Caco-2 (cell line): Measurements from ENCODE around the gene HK1. TPM values are rescaled to one million over a fixed set of nuclear protein-coding genes. Genes with fewer than 3 reads are reported as not detected.

ENCODE experiments used
- BruUV-seq: library from RNA; stranded (reverse); fragments of 400-500 nt; replicated peaks from 2 replicates; lab custom pipeline; 2021; lab: Mats Ljungman, UMichigan
- CTCF ChIA-PET: fragments of 300-600 bp; sonication (Branson Sonifier 250); formaldehyde crosslinking; loops from one replicate; lab custom pipeline; 2022; ENCODE audit warnings: antibody characterized with exemption; lab: Charles Lee
- POLR2A ChIA-PET: fragments of 300-600 bp; sonication (Branson Sonifier 250); formaldehyde crosslinking; loops from one replicate; lab custom pipeline; 2022; ENCODE audit warnings: antibody characterized with exemption; lab: Charles Lee
- DNase-seq, 2 experiments: peaks; one replicate each; pipeline versions ENCODE4 v3.0.0 to v3.0.0-alpha.2; 2020 to 2022
- H3K27me3 ChIP-seq: replicated peaks from 2 replicates; pipeline ENCODE4 v1.6.0; 2011; ENCODE audit warnings: low read length; ENCODE audit not compliant: control insufficient read depth, insufficient read depth
- H3K36me3 ChIP-seq: 2 replicates; pipeline ENCODE4 v1.5.1; 2011; ENCODE audit warnings: low read length; ENCODE audit not compliant: control insufficient read depth, insufficient read depth
- H3K4me1 ChIP-seq: fragments of 250-450 bp; sonication (Bioruptor Pico); 2 replicates; pipeline ENCODE4 v1.5.1; 2020; ENCODE audit warnings: mild to moderate bottlenecking
- H3K4me3 ChIP-seq: 2 replicates; pipeline ENCODE4 v1.5.1; 2011; ENCODE audit warnings: low read depth, mild to moderate bottlenecking, control low read depth, low read length
- H3K9me3 ChIP-seq: fragments of 250-450 bp; sonication (Bioruptor Pico); 2 replicates; pipeline ENCODE4 v1.5.1; 2020; ENCODE audit warnings: mild to moderate bottlenecking, moderate library complexity
- H3K27ac Mint-ChIP-seq: one replicate; pipeline ENCODE4 v1.8.0; 2022; ENCODE audit warnings: mixed read lengths; ENCODE audit not compliant: unreplicated experiment
- H3K27me3 Mint-ChIP-seq: one replicate; pipeline ENCODE4 v1.8.0; 2022; ENCODE audit warnings: mixed read lengths; ENCODE audit not compliant: insufficient read depth, unreplicated experiment
- H3K36me3 Mint-ChIP-seq: one replicate; pipeline ENCODE4 v1.8.0; 2022; ENCODE audit warnings: mild to moderate bottlenecking, mixed read lengths; ENCODE audit not compliant: insufficient read depth, unreplicated experiment
- H3K4me1 Mint-ChIP-seq: one replicate; pipeline ENCODE4 v1.8.0; 2022; ENCODE audit warnings: low read depth, mixed read lengths; ENCODE audit not compliant: unreplicated experiment
- H3K4me3 Mint-ChIP-seq: one replicate; pipeline ENCODE4 v1.8.0; 2022; ENCODE audit warnings: mild to moderate bottlenecking, moderate library complexity, mixed read lengths; ENCODE audit not compliant: unreplicated experiment
- H3K9me3 Mint-ChIP-seq: one replicate; pipeline ENCODE4 v1.8.0; 2022; ENCODE audit warnings: mixed read lengths; ENCODE audit not compliant: unreplicated experiment
- CTCF ChIP-seq, 2 experiments: fragments of 200-600 bp in 1 of 2; IDR thresholded peaks; 1 replicate in 1 of 2; 2 replicates in 1 of 2; pipeline versions ENCODE4 v1.5.1 to v1.8.0; 2011 to 2022; ENCODE audit warnings: antibody characterized with exemption in 1 of 2, control low read depth in 1 of 2, inconsistent platforms in 1 of 2, low read depth in 1 of 2, low read length in 1 of 2, mild to moderate bottlenecking in 1 of 2, moderate library complexity in 1 of 2; ENCODE audit not compliant: insufficient read depth in 1 of 2, severe bottlenecking in 1 of 2, unreplicated experiment in 1 of 2
- intact Hi-C: fragments of 100-400 bp; cut with micrococcal nuclease; formaldehyde crosslinking; loops from one replicate; pipeline ENCODE4 v1.10.0; 2022; ENCODE audit not compliant: unreplicated experiment
- total RNA-seq: library from RNA; stranded (reverse); gene quantifications from 2 replicates; pipeline ENCODE4 v1.2.3, GENCODE V29; 2022

Gene HK1
- total RNA-seq, 1 experiment from 2014 or later, result 35.4 TPM

- POLR2A ChIA-PET, result no interaction called here
- Mint-ChIP-seq H3K4me1 (peaks cover 49% of the 10 kb centered on the region), H3K27ac (peak overlapping the region; percentile 14), H3K9me3 (no peaks in the 10 kb centered on the region), H3K4me3 (no peak overlapping the region), H3K36me3 (peaks cover 8% of the 10 kb centered on the region), H3K27me3 (no peaks in the 10 kb centered on the region)
- CTCF ChIA-PET, result interaction anchor here (0.5 to 1.3 kb wide), 5 partner anchors 14 to 71 kb away, joined by 3 to 4 read pairs (median 3); no protein-coding TSS in a partner anchor
- BruUV-seq, result no TSS peak
- DNase-seq, result peak in 1 of 2 experiments; percentile 56
- no peaks in the 10 kb centered on the region for H3K36me3 ChIP-seq
- H3K27me3 ChIP-seq, result no peaks in the 10 kb centered on the region
- intact Hi-C loops, result no loop called here
- H3K9me3 ChIP-seq, result no peaks in the 10 kb centered on the region
- no peak overlapping the region for H3K4me3 ChIP-seq
- peaks cover 66% of the 10 kb centered on the region for H3K4me1 ChIP-seq
- no peak for TF ChIP-seq CTCF (IDR thresholded peaks at IDR 0.05; ENCODE audit: insufficient read depth in 1 of 2, low read depth in 1 of 2, low read length in 1 of 2, severe bottlenecking in 1 of 2, unreplicated experiment in 1 of 2)
Measured at GRCh38 chr10:69337296-69338132, 59.2 kb downstream of the HK1 start.

- H3K9me3 Mint-ChIP-seq, result no peaks in the 10 kb centered on the region
- no TSS peak for BruUV-seq
- peak overlapping the region; percentile 14 for H3K27ac Mint-ChIP-seq
- Histone ChIP-seq H3K4me3 (no peak overlapping the region), H3K9me3 (no peaks in the 10 kb centered on the region), H3K36me3 (no peaks in the 10 kb centered on the region), H3K27me3 (no peaks in the 10 kb centered on the region), H3K4me1 (peaks cover 60% of the 10 kb centered on the region)
- DNase-seq, result no peak
- H3K36me3 Mint-ChIP-seq, result peaks cover 6% of the 10 kb centered on the region
- H3K27me3 Mint-ChIP-seq, result no peaks in the 10 kb centered on the region
- no peak for TF ChIP-seq CTCF (IDR thresholded peaks at IDR 0.05; ENCODE audit: insufficient read depth in 1 of 2, low read depth in 1 of 2, low read length in 1 of 2, severe bottlenecking in 1 of 2, unreplicated experiment in 1 of 2)
- intact Hi-C loops, result no loop called here
- H3K4me1 Mint-ChIP-seq, result peaks cover 44% of the 10 kb centered on the region
- CTCF ChIA-PET, result no interaction called here
- H3K4me3 Mint-ChIP-seq, result no peak overlapping the region
- POLR2A ChIA-PET, result no interaction called here
Measured at GRCh38 chr10:69338133-69338456, 59.8 kb downstream of the HK1 start.

GRCh38 chr10:69338547-69339450 is 60.5 kb downstream of the HK1 start:
- peaks cover 37% of the 10 kb centered on the region for H3K4me1 Mint-ChIP-seq

More at GRCh38 chr10:69338547-69339450, 60.5 kb downstream of the HK1 start:
- ChIA-PET POLR2A (no interaction called here), CTCF (interaction anchor here (0.7 to 1.6 kb wide), 2 partner anchors 14 to 70 kb away, joined by 3 read pairs; no protein-coding TSS in a partner anchor)
- no peaks in the 10 kb centered on the region for H3K36me3 ChIP-seq
- peaks cover 53% of the 10 kb centered on the region for H3K4me1 ChIP-seq
- Mint-ChIP-seq H3K36me3 (no peaks in the 10 kb centered on the region), H3K27ac (peak overlapping the region; percentile 22), H3K9me3 (no peaks in the 10 kb centered on the region), H3K27me3 (no peaks in the 10 kb centered on the region), H3K4me3 (no peak overlapping the region)
- TF ChIP-seq CTCF (IDR thresholded peaks at IDR 0.05; ENCODE audit: insufficient read depth in 1 of 2, low read depth in 1 of 2, low read length in 1 of 2, severe bottlenecking in 1 of 2, unreplicated experiment in 1 of 2), result no peak
- no peak for DNase-seq
- intact Hi-C loops, result no loop called here
- no peak overlapping the region for H3K4me3 ChIP-seq
- BruUV-seq, result no TSS peak
- H3K27me3 ChIP-seq, result no peaks in the 10 kb centered on the region
- H3K9me3 ChIP-seq, result no peaks in the 10 kb centered on the region
